ENCODE measurements around the gene ITIH1.

The ITIH1 gene

DNA sequence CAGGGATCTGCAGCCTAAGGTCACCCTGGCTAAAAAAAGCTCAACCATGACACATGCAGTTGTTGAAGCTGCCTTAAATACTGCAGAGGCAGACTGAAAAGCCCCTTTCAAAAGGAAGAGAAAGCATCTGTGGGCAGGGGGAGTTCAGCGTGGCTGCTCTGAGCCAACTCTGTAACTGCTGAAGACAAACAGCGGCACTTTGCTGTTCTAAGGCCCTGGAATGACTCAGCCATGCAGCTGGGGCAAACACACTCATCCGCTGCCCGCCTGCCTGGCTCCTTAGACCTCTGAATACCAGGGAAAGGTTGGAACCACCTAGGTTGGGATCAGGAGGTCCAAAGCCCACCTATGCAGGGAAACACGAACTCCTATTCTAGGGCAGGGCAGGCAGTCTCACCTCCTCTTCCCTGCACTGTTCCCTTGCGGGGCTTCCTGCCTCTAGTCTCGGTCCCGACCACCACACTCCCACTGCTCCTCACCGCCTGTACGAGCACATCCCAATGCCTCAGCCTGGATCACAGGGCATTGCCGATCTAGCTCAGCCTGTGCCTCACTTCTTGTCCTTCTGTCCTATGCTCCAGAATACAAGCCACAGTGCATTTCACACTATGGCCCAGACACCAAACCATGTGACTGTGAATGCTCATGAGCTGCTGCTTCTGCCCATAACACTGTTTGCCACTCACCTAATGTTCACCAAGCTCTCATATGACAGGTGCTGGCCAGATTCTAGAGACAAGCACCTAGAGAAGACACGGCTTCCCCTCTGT is 64.0 kb downstream of the ITIH1 start:
- DNase-seq (ENCODE audit: low spot score), result no peak

All from LoVo (cell line).